H1 (cell line): ENCODE results near the gene PACS1. TPM values are rescaled to one million over a fixed set of nuclear protein-coding genes. Genes with fewer than 3 reads are reported as not detected.

Experiments
- JUN ChIP-seq: IDR thresholded peaks from 2 replicates; pipeline ENCODE4 v1.6.1; 2011; ENCODE audit warnings: low read depth, mild to moderate bottlenecking, improper control_type of control experiment, low read length
- polyA plus RNA-seq, 7 experiments: library from polyadenylated mRNA; depleted of rRNA in 3 of 7; stranded (reverse) in 5 of 7; unstranded in 2 of 7; fragments of >200 nt in 5 of 7; fragments of 200-250 nt in 2 of 7; gene quantifications; 1 replicate in 5 of 7; 2 replicates in 1 of 7; 4 replicates in 1 of 7; pipeline versions ENCODE4 v1.2.1 to v1.2.3, GENCODE V29; 2011 to 2013; ENCODE audit warnings: missing spikeins in 2 of 7, mixed read lengths in 2 of 7
- total RNA-seq: library from RNA; stranded (reverse); fragmentation: NEBNext Ultra II Directional; extraction: Animal tissue kit (Norgen Biotek cat#: 25700); gene quantifications from 2 replicates; pipeline ENCODE4 v1.2.1, GENCODE V29; 2021

Gene PACS1
- total and polyA plus RNA-seq, 2 of the 8 experiments (the other 6 are each of a cell fraction or from before 2014, with no cell fraction given) = 11.5 to 36.0 TPM

- no peak for TF ChIP-seq JUN
Observed at GRCh38 chr11:66227700-66228099, 157.6 kb downstream of the PACS1 start (continued).
